NK-92 treated with Interleukin-12 subunit alpha and Interleukin-12 subunit beta, amount 100 ng/mL, for 24 hours (cell line): Measurements from ENCODE around the gene MDK.

Experiments used
- DNase-seq: peaks from one replicate; lab custom pipeline; 2025; lab: John Stamatoyannopoulos, UW

The MDK gene

GRCh38 chr11:46381048-46381818 lies at the start of gene MDK:
TSS of gene MDK (plus strand) at chr11:46381669. CDS start at chr11:46382058, 389 bp downstream.
- no peak for DNase-seq

DNA sequence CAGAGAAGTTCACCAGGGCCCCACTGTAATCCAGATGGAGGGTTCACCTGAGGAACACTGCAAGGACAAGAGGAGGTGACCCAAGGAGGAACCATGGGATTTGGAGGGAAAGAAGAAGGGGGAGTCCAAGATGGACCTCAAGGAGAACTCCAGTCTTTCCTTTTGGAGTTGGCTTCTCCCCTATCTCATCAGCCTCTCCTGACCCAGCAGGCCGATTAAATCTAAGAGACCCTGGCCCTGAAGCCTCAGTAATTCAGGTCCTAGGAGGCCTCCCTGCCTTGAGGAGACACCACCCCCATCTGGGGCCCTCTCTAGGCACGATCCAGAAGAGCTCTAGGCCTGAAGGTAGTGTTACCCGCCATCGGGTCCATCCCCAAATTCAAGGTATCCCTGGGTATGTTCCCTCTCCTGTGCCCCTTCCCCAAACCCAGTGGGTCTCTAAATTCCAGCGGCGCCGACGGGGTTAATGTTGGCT lies 49.3 kb upstream of the MDK start:
- DNase-seq, result no peak

DNA sequence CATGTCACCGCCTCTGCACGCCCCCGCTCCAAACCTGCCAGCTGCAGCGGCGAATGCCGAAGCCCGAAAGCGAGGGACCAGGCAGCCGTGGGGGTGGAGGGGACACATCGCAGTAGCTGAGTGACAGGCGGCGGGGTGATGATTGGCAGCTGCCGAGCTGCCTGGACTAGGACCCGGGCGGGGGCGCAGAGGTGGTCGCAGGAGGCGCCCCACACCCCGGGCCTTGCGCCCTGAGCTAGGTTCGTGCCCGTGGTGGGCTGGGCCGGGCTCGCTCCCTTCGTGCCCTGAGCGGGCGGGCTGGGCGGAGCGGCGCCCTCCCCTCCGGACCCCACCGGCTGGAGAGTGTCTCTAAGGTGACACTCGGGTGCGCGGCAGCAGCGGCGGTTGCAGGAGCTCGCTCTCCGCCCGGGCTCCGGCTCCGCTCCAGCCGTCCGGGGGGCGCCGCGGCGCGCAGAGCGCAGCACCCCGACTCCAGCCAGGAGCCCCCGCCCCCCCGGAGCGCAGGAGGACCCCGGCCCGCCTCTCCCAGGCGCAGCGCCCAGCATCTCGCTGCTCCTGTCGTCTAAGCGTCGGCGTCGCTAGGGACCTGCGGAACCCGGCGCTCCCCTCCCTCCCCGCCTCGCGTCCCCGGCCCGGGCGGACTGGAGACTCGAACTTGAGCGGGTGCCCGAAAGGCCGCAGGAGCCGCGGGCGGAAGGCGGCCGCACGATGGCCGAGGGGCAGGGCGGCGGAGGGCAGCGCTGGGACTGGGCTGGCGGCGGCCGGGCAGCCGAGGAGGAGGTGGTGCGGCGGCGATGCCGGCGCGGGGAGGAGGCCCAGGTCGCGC lies 48.7 kb upstream of the MDK start:
- no peak for DNase-seq

GRCh38 chr11:46333394-46333947 lies 48.0 kb upstream of the MDK start:
- DNase-seq, result no peak

GRCh38 chr11:46334211-46334610 lies 47.3 kb upstream of the MDK start:
- no peak for DNase-seq

- no peak for DNase-seq
Measured at GRCh38 chr11:46335271-46335670, 46.2 kb upstream of the MDK start.

GRCh38 chr11:46335890-46336562 lies 45.4 kb upstream of the MDK start:
- no peak for DNase-seq

DNA sequence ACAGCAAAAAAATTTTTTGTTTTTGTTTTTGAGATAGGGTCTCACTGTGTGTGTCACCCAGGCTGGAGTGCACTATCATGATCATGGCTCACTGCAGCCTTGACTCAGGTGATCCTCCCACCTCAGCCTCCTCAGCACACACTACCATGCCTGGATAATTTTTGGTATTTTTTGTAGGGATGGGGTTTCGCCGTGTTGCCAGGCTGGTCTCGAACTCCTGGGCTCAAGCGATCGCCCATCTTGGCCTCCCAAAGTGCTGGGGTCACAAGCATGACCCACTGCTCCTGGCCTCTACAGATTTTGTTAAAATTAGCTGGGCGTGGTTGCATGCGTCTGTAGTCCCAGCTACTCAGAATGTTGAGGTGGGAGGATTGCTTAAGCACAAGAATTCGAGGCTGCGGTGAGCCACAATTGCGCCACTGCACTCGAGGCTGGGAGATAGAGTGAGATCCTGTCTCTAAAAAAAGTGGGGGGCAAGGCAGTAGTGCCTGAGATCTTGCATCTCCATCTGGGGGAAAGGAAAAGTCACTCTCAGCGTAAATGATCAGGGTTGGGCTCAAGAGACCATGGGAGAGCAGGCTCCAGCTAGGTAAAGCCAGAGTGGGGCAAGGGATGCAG lies 44.8 kb upstream of the MDK start:
- DNase-seq, result peak; percentile 77

DNA sequence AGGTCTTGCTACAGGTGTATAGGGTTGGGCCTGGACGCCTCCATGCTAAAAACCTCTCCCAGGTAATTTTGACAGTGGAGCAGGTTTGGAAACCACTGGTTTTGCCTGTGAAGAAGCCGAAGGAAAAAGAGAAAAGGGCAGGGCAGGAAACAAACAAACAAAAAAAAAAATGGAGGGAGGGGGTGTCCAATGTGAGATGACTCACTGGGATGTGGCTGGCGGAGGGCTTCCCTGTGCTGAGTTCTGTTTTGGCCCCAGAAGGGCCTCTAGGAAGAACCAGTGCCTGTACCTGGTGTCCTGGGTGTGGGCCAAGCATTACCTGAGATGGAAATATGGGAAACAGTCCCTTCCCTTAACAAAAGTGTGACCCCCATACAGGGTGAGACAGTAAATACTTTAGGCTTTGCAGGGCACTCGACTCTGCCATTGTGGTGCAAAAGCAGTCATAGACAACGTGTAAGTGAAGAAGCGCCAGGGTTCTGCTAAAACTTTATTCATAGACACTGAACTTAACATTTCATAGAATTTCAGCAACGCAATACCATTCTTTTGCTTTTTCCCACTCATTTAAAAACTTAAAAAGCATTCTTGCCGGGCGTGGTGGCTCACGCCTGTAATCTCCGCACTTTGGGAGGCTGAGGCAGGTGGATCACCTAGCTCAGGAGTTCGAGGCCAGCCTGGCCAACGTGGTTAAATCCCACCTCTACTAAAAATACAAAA lies 43.7 kb upstream of the MDK start:
- DNase-seq, result no peak

GRCh38 chr11:46338636-46338987 lies 42.9 kb upstream of the MDK start:
- DNase-seq, result no peak

DNA sequence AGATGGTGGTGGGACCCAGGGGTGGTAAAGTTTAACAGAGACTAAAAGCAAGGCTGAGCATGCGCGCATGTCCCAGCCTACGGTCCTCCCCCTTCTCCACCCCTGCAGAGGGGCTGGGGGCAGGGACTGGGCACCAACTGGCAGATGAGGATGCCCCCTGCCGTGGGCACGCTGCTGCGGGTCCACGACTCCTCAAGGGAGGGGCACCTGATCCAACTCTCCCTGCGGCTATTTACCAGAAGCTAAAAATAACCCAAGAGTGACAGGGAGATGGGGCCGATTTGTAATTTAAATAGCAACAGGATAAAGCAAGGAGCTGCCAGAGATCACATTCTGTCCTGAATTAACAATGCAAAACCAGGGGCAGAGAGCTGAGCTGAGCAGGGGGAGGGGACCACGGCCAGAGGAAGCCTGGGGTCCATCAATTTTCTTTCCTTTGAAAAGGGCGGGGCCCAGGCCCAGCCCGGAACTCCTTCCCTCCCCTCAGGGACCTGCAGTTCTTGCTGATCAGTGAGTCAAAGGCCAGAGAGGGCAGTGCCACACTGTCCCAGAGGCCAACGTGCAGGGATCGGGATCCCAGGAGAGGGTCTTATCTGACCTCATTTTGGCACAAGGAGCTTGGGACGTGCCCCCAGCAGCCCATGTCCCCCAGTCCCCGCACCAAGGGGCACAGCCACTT lies 42.3 kb upstream of the MDK start:
- DNase-seq, result no peak

GRCh38 chr11:46339816-46340215 lies 41.7 kb upstream of the MDK start:
- no peak for DNase-seq

DNA sequence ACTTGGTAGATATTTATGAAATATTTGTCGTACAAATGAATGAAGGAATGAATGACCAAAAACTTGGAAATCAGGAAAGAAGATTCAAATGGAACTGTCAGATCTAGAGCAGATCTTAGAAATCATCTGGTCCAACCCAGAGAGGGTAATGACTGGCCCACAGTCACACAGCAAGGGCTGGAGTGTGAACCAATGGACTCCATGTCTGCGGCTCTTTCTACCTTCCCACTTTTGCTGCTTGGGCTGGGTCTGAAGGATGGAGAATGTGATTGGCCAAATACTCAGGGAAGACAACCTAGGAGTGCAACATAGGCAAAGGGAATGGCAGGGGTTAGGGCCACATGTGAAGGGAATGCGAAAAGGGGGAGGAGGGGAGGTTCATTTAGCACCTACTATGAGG lies 40.0 kb upstream of the MDK start:
- no peak for DNase-seq

DNA sequence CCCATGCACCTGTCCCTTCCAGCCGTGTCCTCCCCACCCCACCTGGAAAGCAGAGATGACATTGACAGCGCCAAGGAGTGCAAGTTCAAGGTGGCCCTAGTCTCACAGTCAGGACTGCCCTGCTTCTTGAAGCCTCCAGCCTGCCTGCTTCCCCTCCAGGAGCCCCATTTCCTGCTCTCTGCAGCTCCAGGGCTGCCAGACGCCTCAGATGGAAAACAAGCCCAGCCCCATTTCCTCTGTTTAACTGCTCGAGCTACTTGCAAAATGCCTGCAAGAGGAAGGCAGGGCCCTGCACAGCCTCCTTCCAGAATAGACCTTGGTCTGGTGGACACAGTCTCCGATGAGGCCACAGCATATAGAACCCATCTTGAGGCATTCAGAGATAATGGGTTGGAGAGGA lies 39.2 kb upstream of the MDK start:
- peak; percentile 22 for DNase-seq

GRCh38 chr11:46343520-46343919 lies 37.9 kb upstream of the MDK start:
- DNase-seq, result no peak

- no peak for DNase-seq
Measured at GRCh38 chr11:46345131-46345597, 36.3 kb upstream of the MDK start.

DNA sequence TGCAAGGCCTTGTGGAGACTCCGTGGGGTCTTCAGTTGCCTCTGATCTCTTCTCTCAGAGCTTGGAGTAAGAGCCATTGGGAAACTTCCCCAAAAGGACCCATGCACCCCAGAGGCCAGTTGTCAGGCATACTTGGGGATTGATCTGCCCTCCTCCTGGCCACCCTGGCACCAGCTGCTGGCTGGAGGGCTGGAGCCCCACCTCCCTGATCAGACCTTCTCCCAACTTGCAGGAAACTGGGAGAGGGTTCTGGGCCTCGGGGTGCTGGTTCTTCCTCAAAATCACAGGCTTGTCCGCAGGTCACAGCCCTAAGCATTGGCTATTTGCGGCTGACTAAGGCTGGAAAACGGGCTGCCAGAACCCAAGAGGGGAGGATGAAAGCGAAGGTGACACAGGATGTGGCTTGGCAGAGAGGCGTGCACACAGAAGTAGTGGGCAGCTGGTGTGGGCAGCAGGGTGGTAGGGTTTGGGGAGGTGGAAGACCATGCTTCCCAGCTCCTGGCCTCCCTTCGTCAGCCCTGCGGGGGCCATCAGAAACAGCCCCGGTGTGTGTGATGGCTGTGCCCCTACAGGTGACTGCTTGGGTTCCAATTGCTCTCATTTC lies 35.5 kb upstream of the MDK start:
- DNase-seq, result no peak

GRCh38 chr11:46346886-46347636 lies 34.4 kb upstream of the MDK start, which contains the start of gene DGKZ:
TSS of gene DGKZ (plus strand) at chr11:46347463. CDS start at chr11:46347660, 197 bp downstream.
- peak; percentile 71 for DNase-seq

DNA sequence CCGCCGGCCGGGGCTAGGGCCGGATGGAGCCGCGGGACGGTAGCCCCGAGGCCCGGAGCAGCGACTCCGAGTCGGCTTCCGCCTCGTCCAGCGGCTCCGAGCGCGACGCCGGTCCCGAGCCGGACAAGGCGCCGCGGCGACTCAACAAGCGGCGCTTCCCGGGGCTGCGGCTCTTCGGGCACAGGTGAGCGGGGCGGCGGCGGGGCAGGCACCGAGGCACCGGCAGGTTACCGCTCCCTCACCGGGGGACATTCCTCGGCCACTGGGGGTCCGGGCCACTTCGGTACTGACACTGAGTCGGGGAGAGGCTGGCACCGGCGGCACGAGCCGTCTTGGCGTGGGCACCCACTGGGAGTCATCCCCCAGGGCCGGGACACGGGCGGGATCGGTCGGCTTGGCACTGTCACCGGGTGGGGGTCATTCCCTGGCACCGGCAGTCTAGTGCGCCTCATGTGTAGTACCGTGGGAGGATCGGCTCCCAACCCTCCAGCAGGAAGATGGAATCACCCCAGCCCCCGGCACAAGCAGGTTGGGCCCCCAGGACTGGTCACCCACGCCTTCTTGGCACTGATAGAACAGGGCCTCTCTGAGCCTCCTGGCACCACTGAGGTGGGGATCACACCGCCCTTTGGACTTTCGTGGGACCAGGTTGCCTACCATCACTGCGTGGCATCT lies 33.7 kb upstream of the MDK start:
- DNase-seq, result no peak
